ACHN (cell line): ENCODE results near the gene SLX4IP.

Source experiments
- DNase-seq: peaks from one replicate; pipeline ENCODE4 v3.0.0-alpha.2; 2015
- in situ Hi-C: cut with HindIII; loops from 2 replicates; pipeline ENCODE4 v1.10.0; 2017; ENCODE audit warnings: low sequenced_read_pairs, low pct_ligation_motif_present, low pct_unique_long_range_greater_than_20kb

Gene SLX4IP

GRCh38 chr20:10423735-10424134 is 11.4 kb upstream of the SLX4IP start:
- in situ Hi-C loops = no loop called here
- DNase-seq = no peak

DNA sequence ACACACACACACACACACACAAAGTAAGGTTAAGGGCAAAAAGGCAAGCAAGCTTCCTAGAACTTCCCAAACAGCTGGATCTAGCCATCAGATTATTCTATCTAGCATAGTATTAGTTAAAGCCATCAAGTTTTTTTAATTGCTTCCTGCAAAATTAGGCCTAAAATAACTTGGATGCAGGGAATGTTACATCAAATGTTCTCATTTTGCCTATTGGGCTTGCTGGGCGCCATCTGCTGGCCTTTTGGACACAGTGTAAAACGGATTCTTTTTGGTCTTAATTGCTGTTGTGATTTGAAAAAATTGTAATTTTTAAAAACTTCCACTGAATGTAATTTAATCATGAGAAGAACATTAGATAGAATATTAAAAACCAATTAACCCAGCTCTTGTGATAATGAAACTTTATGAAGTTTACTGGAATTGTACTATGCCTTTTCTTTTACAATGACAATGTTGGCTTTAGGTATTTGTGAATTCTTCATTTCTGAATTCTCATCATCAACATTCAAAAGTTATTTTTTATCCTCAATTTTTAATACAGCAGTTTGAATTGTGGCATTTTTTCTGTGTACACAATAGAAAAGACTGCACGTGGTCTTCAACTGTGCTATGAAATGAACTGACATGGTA is 7.9 kb upstream of the SLX4IP start:
- in situ Hi-C loops = no loop called here
- peak; percentile 58 for DNase-seq

GRCh38 chr20:10428008-10428407 is 7.1 kb upstream of the SLX4IP start:
- in situ Hi-C loops = no loop called here

GRCh38 chr20:10429443-10429981 is 5.6 kb upstream of the SLX4IP start:
- in situ Hi-C loops = no loop called here
- no peak for DNase-seq

More at GRCh38 chr20:10428008-10428407, 7.1 kb upstream of the SLX4IP start:
- DNase-seq = no peak

- DNase-seq = no peak
- in situ Hi-C loops = no loop called here
Measured at GRCh38 chr20:10430000-10430466, 5.1 kb upstream of the SLX4IP start.

DNA sequence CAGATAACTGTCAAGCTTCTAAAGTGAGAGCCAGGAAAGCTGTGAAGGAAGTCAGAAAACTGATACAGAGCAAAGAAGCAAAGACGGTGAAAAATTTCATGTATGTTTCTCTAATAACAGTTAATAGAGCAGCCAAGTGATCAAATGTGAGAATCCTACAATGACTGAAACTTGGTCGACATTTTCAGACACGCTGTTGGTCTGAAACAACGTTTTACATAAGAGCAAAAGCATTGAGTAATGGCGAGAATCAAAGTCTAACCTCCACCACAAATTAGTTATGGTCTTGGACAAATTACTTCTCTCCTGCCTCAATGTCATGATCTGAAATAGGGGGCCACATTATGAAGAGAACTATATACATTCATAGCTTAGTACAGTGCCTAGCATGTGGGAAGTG is 4.4 kb upstream of the SLX4IP start:
- in situ Hi-C loops = no loop called here
- DNase-seq = no peak

DNA sequence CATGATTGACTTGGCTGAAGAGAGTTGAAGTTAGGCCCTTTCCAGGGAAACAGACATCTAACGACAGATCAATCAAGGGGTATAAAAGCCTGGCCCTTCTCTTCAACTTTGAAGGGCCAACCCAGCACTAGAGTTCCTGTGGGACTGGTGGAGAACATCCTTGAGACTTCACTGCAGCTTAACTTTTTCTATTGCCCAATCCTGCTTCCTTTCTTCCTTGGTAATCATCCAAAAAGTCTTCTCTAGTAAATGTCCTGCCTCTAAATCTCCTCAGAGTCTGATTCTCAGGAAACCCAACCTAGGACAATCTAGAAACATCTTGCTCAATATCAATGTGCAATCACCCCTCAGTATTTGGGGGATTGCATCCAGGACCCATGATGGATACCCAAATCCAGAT is 3.0 kb upstream of the SLX4IP start:
- in situ Hi-C loops = no loop called here
- no peak for DNase-seq

GRCh38 chr20:10433014-10433622 is 2.0 kb upstream of the SLX4IP start:
- in situ Hi-C loops = no loop called here
- DNase-seq = peak; percentile 20

GRCh38 chr20:10433623-10434466 is 1.3 kb upstream of the SLX4IP start, which contains the start of gene MKKS:
Gene MKKS, minus strand, starts transcription at chr20:10434222. Its CDS starts 20,708 bp downstream, at chr20:10413514.
- peak; percentile 87 for DNase-seq
- in situ Hi-C loops = no loop called here

- DNase-seq = peak; percentile 97
- in situ Hi-C loops = no loop called here
Measured at GRCh38 chr20:10434467-10434831, 656 bp upstream of the SLX4IP start.

- in situ Hi-C loops = no loop called here
- DNase-seq = no peak
Measured at GRCh38 chr20:10436053-10436699, 1.1 kb downstream of the SLX4IP start.

- in situ Hi-C loops = no loop called here
Measured at GRCh38 chr20:10438217-10438616, 3.1 kb downstream of the SLX4IP start.

DNA sequence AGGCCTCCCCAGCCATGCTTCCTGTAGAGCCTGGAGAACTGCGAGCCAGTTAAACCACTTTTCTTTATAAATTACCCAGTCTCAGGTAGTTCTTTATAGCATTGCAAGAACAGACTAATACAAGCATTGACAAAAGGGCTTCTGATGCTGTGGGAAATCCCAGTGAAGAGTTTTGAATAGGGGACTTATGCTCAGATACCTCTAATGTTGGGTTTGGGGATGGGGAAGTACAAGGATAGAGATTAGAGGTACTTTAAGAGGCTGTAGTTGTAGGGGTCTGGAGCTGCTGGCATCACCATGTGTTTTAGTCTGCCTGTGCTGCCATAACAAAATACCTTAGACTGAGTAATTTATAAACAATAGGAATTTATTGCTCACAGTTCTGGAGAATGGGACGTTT is 8.8 kb downstream of the SLX4IP start:
- in situ Hi-C loops = no loop called here
- no peak for DNase-seq

More at GRCh38 chr20:10438217-10438616, 3.1 kb downstream of the SLX4IP start:
- DNase-seq = no peak

DNA sequence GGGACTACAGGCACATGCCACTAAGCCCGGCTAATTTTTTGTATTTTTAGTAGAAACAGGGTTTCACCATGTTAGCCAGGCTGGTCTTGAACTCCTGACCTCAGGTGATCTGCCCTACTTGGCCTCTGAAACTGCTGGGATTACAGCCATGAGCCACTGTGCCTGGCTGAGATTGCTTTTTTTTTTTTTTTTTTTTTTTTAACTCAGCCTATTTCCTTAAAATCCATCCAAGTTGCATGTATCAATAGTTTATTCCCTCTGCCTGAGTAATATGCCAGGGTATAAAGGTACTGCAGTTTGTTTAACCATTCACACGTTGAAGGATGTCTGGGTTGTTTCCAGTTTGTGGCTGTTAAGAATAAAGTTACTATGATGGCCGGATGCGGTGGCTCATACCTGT is 10.7 kb downstream of the SLX4IP start:
- in situ Hi-C loops = no loop called here
- no peak for DNase-seq

DNA sequence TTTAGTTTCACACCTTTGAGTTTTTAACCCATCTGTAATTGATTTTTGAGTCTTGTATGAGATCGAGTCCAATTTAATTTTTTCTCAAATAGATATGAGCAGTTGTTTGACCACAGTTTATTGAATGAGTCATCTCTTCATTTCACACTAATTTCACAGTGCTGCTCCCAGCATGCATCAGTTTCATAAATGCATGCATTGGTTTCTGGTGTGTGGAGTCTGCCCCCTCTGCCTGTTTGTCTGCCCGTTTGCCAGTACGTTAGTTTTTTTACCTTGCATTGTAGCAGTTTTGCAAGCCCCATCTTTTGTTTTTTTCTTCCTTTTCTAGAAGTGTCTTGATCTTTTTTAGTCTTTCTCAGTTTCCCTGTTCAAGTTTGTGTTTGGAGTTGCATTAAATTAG is 11.9 kb downstream of the SLX4IP start:
- peak; percentile 25 for DNase-seq
- in situ Hi-C loops = no loop called here

DNA sequence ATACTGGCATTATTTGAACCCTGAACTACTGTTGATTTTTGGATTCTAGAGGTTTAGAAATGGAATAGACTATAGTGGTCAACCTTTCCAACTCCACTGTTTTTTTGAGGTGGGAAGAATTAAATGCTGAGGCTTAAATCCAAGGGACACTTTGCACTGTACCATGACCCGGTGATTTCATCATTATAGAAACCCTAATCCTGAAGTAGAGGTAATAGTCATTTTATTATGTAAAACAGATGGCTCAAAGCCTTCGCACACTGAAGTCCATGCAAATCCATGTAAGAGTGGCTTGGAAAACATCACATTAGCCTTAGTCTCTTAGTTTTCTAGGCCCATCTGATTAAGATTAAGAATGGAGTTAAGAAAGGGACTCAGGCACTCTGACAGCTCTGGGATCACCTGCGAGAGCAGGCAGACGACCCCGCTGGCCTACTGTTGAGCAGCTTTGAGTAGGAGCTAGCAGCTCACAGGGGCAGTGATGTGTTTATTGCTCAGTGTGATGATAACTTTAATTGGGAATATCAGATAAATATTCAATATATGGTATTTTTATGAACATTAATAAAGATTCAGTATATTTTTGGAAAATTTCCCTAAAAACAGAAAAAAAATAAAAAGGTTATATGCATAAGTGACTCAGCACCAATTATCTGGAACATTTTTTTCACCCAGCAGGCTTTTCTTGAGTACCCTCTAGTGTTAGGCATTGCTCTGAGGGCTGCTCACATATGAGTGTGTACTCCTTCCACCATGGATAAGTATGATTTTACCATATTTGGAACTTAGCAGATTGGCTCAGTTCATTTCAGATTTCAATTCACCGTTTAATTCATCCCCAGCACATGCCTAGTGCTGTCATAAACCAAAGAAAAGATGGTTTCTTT is 13.4 kb downstream of the SLX4IP start:
- DNase-seq = no peak
- in situ Hi-C loops = no loop called here

GRCh38 chr20:10449270-10449669 is 14.2 kb downstream of the SLX4IP start:
- in situ Hi-C loops = no loop called here
- DNase-seq = no peak

DNA sequence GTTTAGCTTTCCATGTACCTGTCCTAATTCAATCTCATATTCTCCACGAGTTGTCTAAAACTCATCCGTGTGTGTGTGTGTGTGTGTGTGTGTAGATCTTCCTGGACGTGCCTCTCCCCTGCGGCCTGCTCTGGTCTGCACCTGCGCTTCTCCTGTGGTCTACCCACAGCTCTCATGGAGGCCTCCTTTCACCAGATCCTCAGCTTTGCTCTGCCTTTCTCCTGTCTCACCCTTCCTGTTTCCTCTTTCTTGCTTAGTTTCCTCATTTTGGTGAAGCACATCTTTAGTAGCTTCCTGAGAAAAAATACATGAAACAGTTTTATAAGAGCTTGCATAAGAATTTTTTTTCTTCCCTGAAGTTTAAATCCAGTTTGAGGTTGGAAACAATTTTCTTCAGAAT is 18.1 kb downstream of the SLX4IP start:
- in situ Hi-C loops = no loop called here
- no peak for DNase-seq
